ENCODE measurements around the gene NANOS1. TPM values are rescaled to one million over a fixed set of nuclear protein-coding genes. Genes with fewer than 3 reads are reported as not detected.

The NANOS1 gene
- total RNA-seq, 2 experiments from 2014 or later: 0.06 to 0.10 TPM

DNA sequence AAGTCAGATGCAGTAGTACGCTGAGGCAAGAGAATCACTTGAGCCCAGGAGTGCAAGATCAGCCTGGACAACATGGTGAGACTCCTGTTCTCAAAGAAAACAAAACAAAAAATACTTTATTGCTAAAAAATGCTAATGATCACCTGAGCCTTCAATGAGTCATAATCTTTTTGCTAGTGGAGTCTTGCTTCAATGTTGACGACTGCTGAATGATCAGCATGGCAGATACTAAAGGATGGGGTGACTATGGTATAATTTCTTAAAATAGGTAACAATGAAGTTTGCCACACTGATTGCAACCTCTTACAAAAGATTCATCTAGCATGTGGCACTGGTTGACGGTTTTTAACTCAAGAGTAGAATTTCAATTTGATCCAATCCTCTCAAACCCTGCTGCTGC is 22.3 kb downstream of the NANOS1 start:
- ChIA-PET CTCF (no interaction called here), POLR2A (interaction anchor here (0.6 to 0.8 kb wide), 2 partner anchors 8 to 15 kb away, joined by 3 read pairs; no protein-coding TSS in a partner anchor)

DNA sequence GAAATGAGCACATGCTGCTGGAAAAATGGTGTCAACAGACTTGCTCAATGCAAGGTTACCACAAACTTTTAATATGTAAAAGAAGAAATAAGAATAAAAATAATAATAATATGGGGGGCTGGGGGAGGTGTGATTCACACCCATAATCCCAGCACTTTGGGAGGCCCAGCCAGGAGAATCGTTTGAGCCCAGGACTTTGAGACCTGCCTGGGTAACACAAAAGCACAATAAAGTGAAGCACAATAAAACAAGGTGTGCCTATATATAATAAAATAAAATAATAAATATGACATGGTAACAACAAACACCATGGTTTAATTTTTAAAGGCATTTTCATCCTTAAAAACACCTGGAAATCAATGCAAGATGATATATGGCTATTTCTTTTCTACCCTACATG is 26.0 kb downstream of the NANOS1 start:
- POLR2A ChIA-PET: no interaction called here
- CTCF ChIA-PET: no interaction called here

DNA sequence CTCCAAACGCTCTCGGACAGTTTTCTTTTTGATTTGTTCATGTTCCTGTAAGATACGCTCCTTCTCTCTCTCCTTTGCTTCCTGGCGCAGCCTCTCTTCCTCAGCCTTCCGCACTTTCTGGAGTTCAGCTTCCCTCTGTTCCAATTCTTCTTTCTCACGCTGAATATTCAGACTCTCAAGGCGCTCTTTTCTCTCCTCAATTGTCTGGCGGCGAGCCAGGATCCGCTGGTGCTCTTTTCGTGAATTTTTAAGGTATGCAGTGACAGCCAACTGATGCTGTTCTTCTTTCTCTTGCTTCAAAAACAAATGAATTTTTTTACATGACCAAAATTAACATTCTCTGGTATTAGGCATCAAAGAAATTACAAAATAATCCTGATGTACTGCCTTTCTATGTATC is 28.5 kb downstream of the NANOS1 start:
- ChIA-PET CTCF (interaction anchor here (1.8 kb wide), 1 partner anchor 18 kb away, joined by 5 read pairs; no protein-coding TSS in a partner anchor), POLR2A (no interaction called here)

DNA sequence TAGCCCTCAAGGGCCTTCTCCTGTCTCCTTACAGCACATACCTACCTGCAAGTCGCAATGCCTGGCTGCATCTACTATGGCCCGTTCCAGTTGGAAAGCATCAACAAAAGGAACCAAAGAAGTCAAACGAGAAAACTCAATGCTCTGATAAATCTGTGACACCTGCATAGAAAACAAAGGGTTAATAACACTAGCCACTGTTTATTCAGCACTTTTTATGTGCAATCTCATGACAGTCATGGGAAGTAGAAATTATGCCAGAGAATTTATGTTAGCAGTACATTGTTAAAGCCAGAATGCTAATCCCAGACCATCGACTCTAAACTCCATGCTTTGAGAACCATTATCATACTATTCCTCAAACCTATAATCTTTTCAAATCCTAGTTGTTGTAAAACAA is 30.0 kb downstream of the NANOS1 start:
- ChIA-PET POLR2A (interaction anchor here (0.6 to 0.8 kb wide), 2 partner anchors 8 to 16 kb away, joined by 3 to 4 read pairs; no protein-coding TSS in a partner anchor), CTCF (interaction anchor here (0.6 to 1.8 kb wide), 2 partner anchors 20 to 693 kb away, joined by 3 to 5 read pairs; no protein-coding TSS in a partner anchor)

DNA sequence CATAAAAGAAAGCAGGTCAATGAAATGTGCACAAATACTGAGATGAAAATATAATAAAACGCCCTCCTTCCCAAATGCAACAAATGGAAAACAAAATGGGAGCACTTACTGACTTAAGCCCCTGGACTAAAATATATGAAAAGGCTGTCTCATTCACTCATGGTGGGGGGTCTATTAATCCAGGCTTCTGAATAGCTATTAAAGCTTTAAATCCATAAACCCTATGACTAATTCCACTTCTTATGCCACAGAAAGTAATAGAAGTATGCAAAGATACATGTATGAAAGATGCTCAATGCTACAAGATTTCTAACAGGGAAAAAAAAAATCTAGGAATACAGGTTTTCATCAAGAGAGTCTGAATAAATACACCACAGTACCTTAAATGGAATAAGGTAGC is 30.6 kb downstream of the NANOS1 start:
- POLR2A ChIA-PET: interaction anchor here (0.6 to 0.8 kb wide), 2 partner anchors 9 to 15 kb away, joined by 3 to 4 read pairs; no protein-coding TSS in a partner anchor
- CTCF ChIA-PET: no interaction called here

DNA sequence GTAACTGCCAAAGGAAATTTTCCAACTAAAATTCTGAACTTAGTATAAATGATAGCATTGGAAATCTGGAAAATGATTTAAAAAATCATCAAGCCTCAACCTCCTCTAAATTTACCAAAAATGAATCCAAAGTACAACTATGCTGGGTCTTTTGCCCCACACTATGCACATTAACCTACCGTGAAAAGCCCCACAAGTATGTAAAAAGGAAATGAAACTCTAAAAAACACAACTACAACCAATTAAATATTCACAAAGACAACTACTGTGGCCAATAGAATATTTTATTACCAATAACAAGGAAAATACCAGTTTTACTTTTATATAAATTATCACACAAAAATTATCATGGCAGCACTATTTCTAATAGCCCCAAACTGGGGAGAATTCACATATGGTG is 31.8 kb downstream of the NANOS1 start:
- ChIA-PET CTCF (no interaction called here), POLR2A (no interaction called here)

DNA sequence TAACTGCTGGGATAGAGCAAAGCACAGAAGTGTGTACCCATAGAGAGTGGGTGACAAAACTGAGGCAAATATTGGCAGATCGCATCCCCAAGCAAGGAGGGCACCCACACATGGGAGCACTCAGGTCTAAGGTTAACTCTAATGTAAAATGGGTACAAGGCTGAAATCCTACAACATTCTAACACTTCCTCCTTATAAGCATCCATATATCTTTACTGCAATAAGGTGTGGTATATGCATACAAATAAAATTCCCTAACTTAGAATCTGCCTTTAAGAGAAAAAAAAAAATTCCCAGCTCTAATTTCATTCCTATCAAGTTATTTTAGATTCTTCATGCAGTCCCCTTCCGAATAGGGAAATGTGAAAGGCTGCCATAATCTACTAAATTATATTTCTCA is 32.4 kb downstream of the NANOS1 start:
- POLR2A ChIA-PET: no interaction called here

DNA sequence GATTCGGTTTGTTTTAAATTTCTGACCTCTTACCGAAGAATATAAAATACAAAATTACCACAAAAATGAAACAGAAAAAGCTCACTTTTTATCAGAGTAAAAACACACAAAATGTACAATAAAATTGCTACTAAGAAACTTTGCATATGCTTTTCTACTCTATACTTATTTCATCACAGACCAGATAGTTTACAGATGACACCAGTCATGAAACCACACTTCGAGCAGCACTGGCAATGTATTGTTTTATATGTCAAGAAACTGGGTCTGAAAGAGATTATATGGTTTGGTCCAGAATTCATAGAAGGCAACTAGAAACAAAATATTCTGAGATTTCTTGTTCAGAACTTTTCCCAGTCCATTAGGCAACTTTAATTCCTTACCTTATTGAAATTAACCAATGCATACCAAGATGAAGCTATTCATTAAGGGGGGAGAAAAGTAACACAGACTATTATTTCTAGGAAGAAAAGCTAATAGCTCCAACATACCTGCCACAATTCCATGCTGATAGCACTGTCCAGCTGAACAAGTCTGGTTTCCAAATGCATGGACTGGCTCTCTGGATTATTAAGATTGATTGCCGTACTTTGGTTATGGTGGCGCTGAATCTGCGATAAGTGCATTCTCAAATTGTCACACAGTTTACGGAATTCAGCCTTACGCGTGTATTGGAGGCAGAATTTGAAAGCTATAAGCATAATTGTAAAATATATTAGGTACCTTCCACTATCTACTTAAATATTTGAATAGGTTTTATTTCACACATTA is 41.1 kb downstream of the NANOS1 start:
- CTCF ChIA-PET: interaction anchor here (1.6 kb wide), 1 partner anchor 90 kb away, joined by 3 read pairs; no protein-coding TSS in a partner anchor
- POLR2A ChIA-PET: interaction anchor here (0.6 kb wide), 1 partner anchor 43 kb away, joined by 3 read pairs; no protein-coding TSS in a partner anchor

More for the DNA sequence above, 32.4 kb downstream of the NANOS1 start:
- CTCF ChIA-PET: no interaction called here

DNA sequence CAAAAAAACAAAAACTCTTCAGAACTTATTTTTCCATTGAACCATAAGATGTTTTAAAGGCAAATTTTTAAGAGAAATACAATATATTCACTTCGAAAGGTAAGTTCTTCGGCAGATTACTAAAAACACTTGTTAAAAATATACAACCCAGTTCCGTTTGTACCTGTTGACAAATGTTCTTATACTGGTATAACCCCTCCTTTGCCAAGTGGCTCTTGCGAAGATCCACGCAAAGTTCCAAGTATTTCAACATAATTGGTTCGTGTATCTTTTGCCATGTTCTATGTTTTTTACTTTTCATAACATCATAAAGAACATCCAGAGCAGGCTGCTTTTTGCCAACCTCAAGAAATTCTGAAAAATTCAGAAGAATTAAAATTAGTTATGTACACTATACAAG is 44.1 kb downstream of the NANOS1 start:
- CTCF ChIA-PET: interaction anchor here (0.6 kb wide), 1 partner anchor 20 kb away, joined by 5 read pairs; no protein-coding TSS in a partner anchor
- POLR2A ChIA-PET: no interaction called here

DNA sequence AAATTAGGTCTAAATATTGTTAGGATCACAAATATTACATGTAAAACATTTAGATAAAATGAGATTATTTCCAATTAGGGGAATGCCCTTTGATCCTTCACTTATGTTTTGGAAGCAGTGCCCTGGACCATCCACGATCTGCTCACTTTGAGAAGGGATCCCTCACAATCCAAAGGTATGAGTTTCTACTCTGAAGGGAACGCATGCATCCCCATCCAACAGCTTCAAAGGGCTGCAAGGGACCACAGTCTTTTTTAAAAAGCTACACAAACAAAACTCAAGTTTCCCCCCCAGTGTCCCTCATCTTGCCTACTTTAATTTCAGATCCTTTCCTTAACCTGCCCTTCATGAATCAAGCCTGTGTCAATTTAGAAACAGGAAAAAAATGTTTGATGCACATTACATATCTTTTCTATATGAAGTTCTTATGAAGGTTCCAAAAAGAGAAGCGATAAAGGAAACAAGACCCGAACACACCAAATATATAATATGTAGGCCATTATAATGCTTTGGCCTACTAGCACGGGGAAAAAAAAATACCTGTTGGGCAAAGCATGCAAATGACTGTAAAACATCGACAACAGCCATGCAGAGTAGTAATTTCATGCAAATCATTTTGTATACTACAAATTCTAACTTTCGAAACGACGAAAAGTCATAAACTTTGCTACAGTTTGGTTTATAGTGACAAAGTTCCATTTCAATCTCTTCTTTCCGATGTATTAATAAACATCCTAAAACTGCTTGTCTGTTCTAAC is 49.1 kb downstream of the NANOS1 start:
- POLR2A ChIA-PET: interaction anchor here (1.1 to 2.1 kb wide), 2 partner anchors 53 to 54 kb away, joined by 4 to 9 read pairs; no protein-coding TSS in a partner anchor

DNA sequence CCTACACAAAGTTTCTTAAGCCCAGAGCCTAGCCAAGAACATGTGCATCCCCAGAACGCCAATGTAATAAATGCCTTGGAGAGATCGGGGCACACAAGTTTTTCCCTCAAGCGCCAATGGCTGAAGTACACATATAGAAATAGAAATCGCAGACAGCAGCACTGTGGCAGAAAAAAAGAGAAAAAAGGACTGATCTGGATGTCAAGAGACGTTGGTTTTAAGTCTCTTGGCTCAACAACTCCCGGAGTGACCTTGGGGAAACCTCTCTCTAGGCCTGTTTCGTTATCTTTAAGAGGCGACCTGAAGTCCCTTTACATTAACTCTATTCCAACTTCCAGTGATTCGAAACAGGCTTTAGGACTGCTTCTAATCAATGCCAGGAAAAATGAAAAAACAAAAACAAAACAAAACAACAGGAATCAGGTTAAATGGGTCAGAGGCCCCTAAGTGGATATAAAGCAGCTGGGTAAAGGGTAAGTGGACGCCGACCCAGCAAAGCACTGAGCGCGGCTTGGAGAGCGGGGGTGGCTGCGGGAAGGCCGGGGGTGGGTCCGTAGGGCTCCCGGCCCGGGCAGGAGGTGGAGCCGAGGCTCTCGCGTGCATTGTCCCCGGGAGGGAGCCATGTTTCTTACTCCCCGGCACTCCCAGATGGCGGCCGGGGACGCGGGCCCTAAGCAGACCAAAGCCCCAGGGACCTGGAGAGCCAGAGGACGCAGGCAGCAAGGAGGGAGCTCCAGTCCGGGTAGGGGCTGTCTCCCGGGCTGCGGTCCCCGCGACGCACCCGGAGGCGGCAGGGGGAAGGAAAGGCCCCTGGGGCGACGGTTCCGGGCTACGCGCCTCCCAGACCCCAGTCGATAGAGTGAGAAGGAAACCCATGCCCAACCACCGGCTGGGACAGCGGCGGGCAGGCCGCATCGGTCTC is 50.3 kb downstream of the NANOS1 start:
- CTCF ChIA-PET: interaction anchor here (0.6 kb wide), 1 partner anchor 11 kb away, joined by 3 read pairs; no protein-coding TSS in a partner anchor
- POLR2A ChIA-PET: interaction anchor here (0.6 to 2.1 kb wide), 5 partner anchors 11 to 127 kb away, joined by 3 to 9 read pairs (median 4); partner anchors contain the start of gene GRK5

More for the DNA sequence above, 49.1 kb downstream of the NANOS1 start:
- CTCF ChIA-PET: interaction anchor here (0.5 kb wide), 1 partner anchor 11 kb away, joined by 3 read pairs; no protein-coding TSS in a partner anchor

DNA sequence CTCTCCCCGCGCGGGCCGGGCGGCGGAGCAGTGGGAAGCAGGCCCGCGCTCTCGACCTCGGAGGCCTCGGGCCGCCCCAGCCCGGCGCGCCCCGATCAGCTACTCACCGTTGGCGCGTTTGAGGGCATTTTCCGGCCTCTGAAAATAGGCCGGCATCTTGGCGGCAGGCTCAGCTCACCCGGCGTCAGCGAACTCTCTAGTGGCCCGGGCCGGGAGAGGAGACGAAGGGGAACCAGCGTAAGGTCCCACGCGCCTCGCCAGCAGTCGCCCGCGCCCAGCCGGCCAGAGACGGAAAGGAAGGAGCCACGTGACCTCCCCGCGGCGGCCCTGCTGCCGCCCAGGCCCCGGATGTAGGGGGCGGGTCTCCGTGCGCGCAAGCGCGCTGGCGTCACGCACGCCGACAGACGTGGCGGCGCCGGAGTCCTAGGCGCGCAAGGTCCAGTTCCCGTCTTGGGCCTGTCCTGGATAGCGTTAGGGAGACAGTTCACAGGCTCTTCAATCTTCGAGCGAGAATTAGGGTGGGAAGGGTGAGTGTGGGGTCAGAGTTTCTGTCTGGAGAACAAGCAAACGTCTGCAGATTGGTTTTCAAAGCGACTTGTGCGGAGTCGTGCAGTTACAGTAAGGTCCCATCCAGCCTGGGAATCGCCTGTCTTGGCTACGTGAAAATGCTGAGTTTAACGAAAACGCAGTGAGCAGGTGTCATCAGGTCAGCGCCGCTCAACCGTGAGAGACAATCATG is 51.2 kb downstream of the NANOS1 start, which contains the start of gene EIF3A:
TSS of gene EIF3A (minus strand) at position 297 of the 739 bp plus-strand sequence. CDS start at position 156, 141 bp downstream.
- CTCF ChIA-PET: no interaction called here
- POLR2A ChIA-PET: interaction anchor here (1.0 to 2.1 kb wide), 3 partner anchors 23 to 126 kb away, joined by 3 to 9 read pairs (median 5); partner anchors contain the start of genes DENND10 and GRK5

Other genes starting within 250 kb of the NANOS1 start
- gene EIF3A, start 51.1 kb downstream of the NANOS1 start, total RNA-seq: 100 to 1,000 TPM; 175 to 182 TPM
- 10 to 100 TPM; 19.9 to 22.9 TPM for gene DENND10, start 74.4 kb downstream of the NANOS1 start, total RNA-seq
- 10 to 100 TPM; 57.0 to 60.0 TPM for gene SFXN4, start 136.0 kb downstream of the NANOS1 start, total RNA-seq
- 100 to 1,000 TPM; 216 to 217 TPM for gene PRDX3, start 149.1 kb downstream of the NANOS1 start, total RNA-seq
- gene GRK5, start 177.9 kb downstream of the NANOS1 start, total RNA-seq: 10 to 100 TPM; 11.4 to 13.3 TPM

All from activated CD8-positive, alpha-beta memory T cell treated with anti-CD3 and anti-CD28 coated beads for 36 hours (primary cell).